Measurements from ENCODE around the gene CHRND.
A peak's percentile ranks its signal among the peaks of the same experiment; 100 is the strongest.

Gene CHRND

GRCh38 chr2:232504438-232504837, 21.5 kb upstream of the CHRND start:
- no peak for DNase-seq

- DNase-seq: no peak
Observed at GRCh38 chr2:232505856-232506255, 20.1 kb upstream of the CHRND start.

- DNase-seq: no peak
Observed at GRCh38 chr2:232506709-232507108, 19.3 kb upstream of the CHRND start.

GRCh38 chr2:232508251-232508650, 17.7 kb upstream of the CHRND start:
- DNase-seq: no peak

- DNase-seq: no peak
Observed at GRCh38 chr2:232511336-232511890, 14.5 kb upstream of the CHRND start.

GRCh38 chr2:232512602-232513001, 13.4 kb upstream of the CHRND start:
- no peak for DNase-seq

- DNase-seq: no peak
Observed at GRCh38 chr2:232513353-232513752, 12.6 kb upstream of the CHRND start.

- no peak for DNase-seq
Observed at GRCh38 chr2:232515639-232516038, 10.3 kb upstream of the CHRND start.

- DNase-seq: no peak
Observed at GRCh38 chr2:232516551-232516950, 9.4 kb upstream of the CHRND start.

- DNase-seq: no peak
Observed at GRCh38 chr2:232518844-232519243, 7.1 kb upstream of the CHRND start.

GRCh38 chr2:232519581-232520438, 6.2 kb upstream of the CHRND start, which contains the start of gene PRSS56:
PRSS56 (plus strand) TSS chr2:232520388; CDS start chr2:232520599, 211 bp downstream.
- DNase-seq: no peak

- DNase-seq: no peak
Observed at GRCh38 chr2:232520489-232520888, 5.5 kb upstream of the CHRND start.

- no peak for DNase-seq
Observed at GRCh38 chr2:232521098-232521497, 4.9 kb upstream of the CHRND start.

- peak; percentile 76 for DNase-seq
Observed at GRCh38 chr2:232521959-232522622, 3.9 kb upstream of the CHRND start.

GRCh38 chr2:232522623-232523401, 3.1 kb upstream of the CHRND start:
- DNase-seq: no peak

- no peak for DNase-seq
Observed at GRCh38 chr2:232523402-232523681, 2.6 kb upstream of the CHRND start.

- DNase-seq: peak; percentile 56
Observed at GRCh38 chr2:232523682-232524597, 2.0 kb upstream of the CHRND start.

GRCh38 chr2:232524771-232525170, 1.2 kb upstream of the CHRND start:
- no peak for DNase-seq

GRCh38 chr2:232525199-232525598, 761 bp upstream of the CHRND start:
- no peak for DNase-seq

- no peak for DNase-seq
Observed at GRCh38 chr2:232526372-232526941, 497 bp downstream of the CHRND start.

- DNase-seq: no peak
Observed at GRCh38 chr2:232527905-232528470, 2.0 kb downstream of the CHRND start.
